Measurements from ENCODE around the gene MEF2B. TPM values are rescaled to one million over a fixed set of nuclear protein-coding genes. Genes with fewer than 3 reads are reported as not detected.

Gene MEF2B
- total RNA-seq, 1 experiment from 2014 or later, result 1.1 TPM

DNA sequence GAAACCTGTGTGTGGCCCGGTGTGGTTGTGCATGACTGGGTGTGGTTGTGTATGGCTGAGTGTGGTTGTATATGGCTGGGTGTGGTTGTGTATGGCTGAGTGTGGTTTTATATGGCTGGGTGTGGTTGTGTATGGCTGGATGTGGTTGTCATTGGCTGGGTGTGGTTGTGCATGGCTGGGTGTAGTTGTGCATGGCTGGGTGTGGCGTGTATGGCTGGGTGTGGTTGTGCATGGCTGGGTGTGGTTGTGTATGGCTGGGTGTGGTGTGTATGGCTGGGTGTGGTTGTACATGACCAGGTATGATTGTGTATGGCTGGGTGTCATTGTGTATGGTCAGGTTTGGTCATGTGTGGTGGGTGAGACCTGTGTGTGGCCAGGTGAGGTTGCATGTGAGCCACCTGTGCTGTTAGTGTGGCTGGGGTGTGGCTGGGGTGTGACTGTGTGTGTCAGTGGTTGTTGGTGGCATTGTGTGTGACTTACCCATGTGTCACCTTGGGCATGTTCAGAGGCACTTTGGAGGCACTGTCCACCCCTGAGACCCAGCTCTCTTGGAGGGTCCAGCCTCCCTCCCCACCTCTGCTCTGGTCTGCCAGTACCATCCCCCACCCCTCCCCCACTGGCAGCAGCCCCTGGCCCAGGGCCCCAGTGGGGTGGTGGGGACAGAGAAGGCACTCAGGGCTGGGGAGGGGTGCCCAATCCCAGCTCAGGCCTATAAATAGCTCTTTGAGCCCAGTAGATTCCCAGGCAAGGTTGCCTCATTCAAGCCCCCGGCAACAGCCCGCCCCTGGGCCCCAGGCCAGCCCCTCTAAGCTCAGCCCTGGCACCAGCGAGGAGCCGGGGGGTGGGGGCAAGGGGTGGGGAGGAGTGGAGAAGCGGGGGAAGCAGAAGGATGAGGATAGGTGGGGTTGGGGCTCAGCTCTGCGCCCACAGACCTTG is 37.8 kb upstream of the MEF2B start:
- intact Hi-C loops (cut with micrococcal nuclease; ENCODE audit: unreplicated experiment) (no loop called here), in situ Hi-C loops (cut with HindIII; ENCODE audit: low pct_unique_long_range_greater_than_20kb, low sequenced_read_pairs) (no loop called here)
- no peaks in the 10 kb centered on the region for H3K9me3 ChIP-seq (ENCODE audit: control insufficient read depth, insufficient read depth, low read depth, low read length)
- ChIA-PET CTCF (no interaction called here), POLR2A (no interaction called here)
- no peak overlapping the region for H3K27ac ChIP-seq (ENCODE audit: low read length)
- no peak for TF ChIP-seq TCF7L2 (IDR thresholded peaks at IDR 0.05; ENCODE audit: low read depth, low read length)
- H3K36me3 ChIP-seq (ENCODE audit: control insufficient read depth, insufficient read depth, low read length), result no peaks in the 10 kb centered on the region; the same call in 1 of the 2 replicates
- H3K4me1 ChIP-seq (ENCODE audit: control insufficient read depth, insufficient read depth, low read length), result no peaks in the 10 kb centered on the region
- no peak overlapping the region for H3K4me3 ChIP-seq (ENCODE audit: low read depth in 2 of 2, low read length in 2 of 2)
- DNase-seq (ENCODE audit: low read depth, low spot score) (no peak), ATAC-seq (no peak)
- no TSS peak for BruUV-seq (replicated peaks)
- no peaks in the 10 kb centered on the region for H3K27me3 ChIP-seq (ENCODE audit: control insufficient read depth, insufficient read depth, low read length)

DNA sequence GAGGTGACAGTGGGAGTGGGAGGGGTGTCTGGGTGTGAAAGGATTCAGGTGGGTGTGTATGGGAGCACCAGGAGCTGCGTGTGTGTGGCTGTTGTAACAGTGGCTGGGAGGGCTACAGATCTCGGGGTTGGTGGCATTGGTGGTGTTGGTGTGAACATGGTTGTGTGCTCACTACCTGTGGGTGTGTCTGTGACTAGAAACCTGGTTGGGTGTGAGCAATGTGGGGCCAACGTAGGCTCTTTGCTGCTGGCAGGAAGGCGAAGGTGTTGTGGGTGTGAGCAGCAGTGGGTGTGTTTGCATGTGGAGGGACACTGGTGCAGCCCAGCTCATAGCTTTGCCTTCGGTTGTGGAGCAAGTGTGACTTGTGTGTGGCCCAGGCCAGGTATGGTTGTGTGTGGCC is 36.9 kb upstream of the MEF2B start:
- ChIA-PET CTCF (no interaction called here), POLR2A (no interaction called here)
- Histone ChIP-seq H3K4me1 (ENCODE audit: control insufficient read depth, insufficient read depth, low read length) (peaks cover 5% of the 10 kb centered on the region), H3K4me3 (ENCODE audit: low read depth in 2 of 2, low read length in 2 of 2) (no peak overlapping the region), H3K9me3 (ENCODE audit: control insufficient read depth, insufficient read depth, low read depth, low read length) (no peaks in the 10 kb centered on the region), H3K27me3 (ENCODE audit: control insufficient read depth, insufficient read depth, low read length) (no peaks in the 10 kb centered on the region), H3K36me3 (ENCODE audit: control insufficient read depth, insufficient read depth, low read length) (peaks cover 3% of the 10 kb centered on the region; the same call in 1 of the 2 replicates), H3K27ac (ENCODE audit: low read length) (no peak overlapping the region)
- intact Hi-C loops (cut with micrococcal nuclease; ENCODE audit: unreplicated experiment), result no loop called here
- no peak for DNase-seq (ENCODE audit: low read depth, low spot score)
- in situ Hi-C loops (cut with HindIII; ENCODE audit: low pct_unique_long_range_greater_than_20kb, low sequenced_read_pairs), result no loop called here
- ATAC-seq, result no peak
- BruUV-seq (replicated peaks), result no TSS peak
- TF ChIP-seq POLR2AphosphoS5 (IDR thresholded peaks at IDR 0.05; ENCODE audit: low read depth, low read length), result no peak
- TF ChIP-seq, protein P1, sequence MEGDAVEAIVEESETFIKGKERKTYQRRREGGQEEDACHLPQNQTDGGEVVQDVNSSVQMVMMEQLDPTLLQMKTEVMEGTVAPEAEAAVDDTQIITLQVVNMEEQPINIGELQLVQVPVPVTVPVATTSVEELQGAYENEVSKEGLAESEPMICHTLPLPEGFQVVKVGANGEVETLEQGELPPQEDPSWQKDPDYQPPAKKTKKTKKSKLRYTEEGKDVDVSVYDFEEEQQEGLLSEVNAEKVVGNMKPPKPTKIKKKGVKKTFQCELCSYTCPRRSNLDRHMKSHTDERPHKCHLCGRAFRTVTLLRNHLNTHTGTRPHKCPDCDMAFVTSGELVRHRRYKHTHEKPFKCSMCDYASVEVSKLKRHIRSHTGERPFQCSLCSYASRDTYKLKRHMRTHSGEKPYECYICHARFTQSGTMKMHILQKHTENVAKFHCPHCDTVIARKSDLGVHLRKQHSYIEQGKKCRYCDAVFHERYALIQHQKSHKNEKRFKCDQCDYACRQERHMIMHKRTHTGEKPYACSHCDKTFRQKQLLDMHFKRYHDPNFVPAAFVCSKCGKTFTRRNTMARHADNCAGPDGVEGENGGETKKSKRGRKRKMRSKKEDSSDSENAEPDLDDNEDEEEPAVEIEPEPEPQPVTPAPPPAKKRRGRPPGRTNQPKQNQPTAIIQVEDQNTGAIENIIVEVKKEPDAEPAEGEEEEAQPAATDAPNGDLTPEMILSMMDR (IDR thresholded peaks at IDR 0.05), result no peak
- TF ChIP-seq REST (IDR thresholded peaks at IDR 0.05; ENCODE audit: insufficient read depth in 1 of 2, low read depth in 2 of 2, low read length in 1 of 2), result no peak
- TF ChIP-seq SIN3A (IDR thresholded peaks at IDR 0.05; ENCODE audit: borderline replicate concordance, insufficient read depth, low read depth, low read length), result no peak
- no peak for TF ChIP-seq TCF7L2 (IDR thresholded peaks at IDR 0.05; ENCODE audit: low read depth, low read length)

Data from Panc1 (cell line).